Liver (tissue), 9 donors: ENCODE measurements around the gene ERGIC1. TPM values are rescaled to one million over a fixed set of nuclear protein-coding genes. Genes with fewer than 3 reads are reported as not detected.
A peak's percentile ranks its signal among the peaks of the same experiment; 100 is the strongest.

Experiments
- DNase-seq: peaks from one replicate; pipeline ENCODE4 v3.0.0-alpha.2; 2017; ENCODE audit warnings: low spot score
- H3K27ac ChIP-seq, 2 donors: one replicate each; pipeline ENCODE4 v1.7.0; 2013; ENCODE audit warnings: inconsistent platforms in 2 of 2, low read length in 2 of 2, control low read depth in 1 of 2, low read depth in 1 of 2, mild to moderate bottlenecking in 1 of 2
- H3K27me3 ChIP-seq, 4 donors: one replicate each; pipeline versions ENCODE4 v1.6.1 to v1.7.0; 2013; ENCODE audit warnings: low read length in 3 of 4, inconsistent platforms in 1 of 4, mild to moderate bottlenecking in 1 of 4, moderate library complexity in 1 of 4; ENCODE audit not compliant: control insufficient read depth in 4 of 4, insufficient read depth in 4 of 4
- H3K36me3 ChIP-seq, 4 donors: one replicate each; pipeline versions ENCODE4 v1.6.1 to v1.7.0; 2013; ENCODE audit warnings: low read length in 3 of 4, mild to moderate bottlenecking in 3 of 4, low read depth in 1 of 4, moderate library complexity in 1 of 4; ENCODE audit not compliant: control insufficient read depth in 4 of 4, insufficient read depth in 3 of 4
- H3K4me1 ChIP-seq, 4 donors: one replicate each; pipeline versions ENCODE4 v1.6.1 to v1.7.0; 2013; ENCODE audit warnings: low read length in 3 of 4, mild to moderate bottlenecking in 3 of 4, moderate library complexity in 1 of 4; ENCODE audit not compliant: control insufficient read depth in 4 of 4, insufficient read depth in 4 of 4
- H3K4me3 ChIP-seq, 3 donors: one replicate each; pipeline versions ENCODE4 v1.6.1 to v1.7.0; 2013; ENCODE audit warnings: low read length in 3 of 3, control low read depth in 1 of 3, low read depth in 1 of 3, mild to moderate bottlenecking in 1 of 3
- H3K9ac ChIP-seq, 2 donors: one replicate each; pipeline ENCODE4 v1.7.0; 2013; ENCODE audit warnings: low read length in 2 of 2, mild to moderate bottlenecking in 2 of 2, moderate library complexity in 2 of 2, control low read depth in 1 of 2, low read depth in 1 of 2
- H3K9me3 ChIP-seq, 4 donors: one replicate each; pipeline versions ENCODE4 v1.6.1 to v1.7.0; 2013; ENCODE audit warnings: low read length in 3 of 4; ENCODE audit not compliant: control insufficient read depth in 4 of 4
- EGR1 ChIP-seq, 2 donors: IDR thresholded peaks; 2 replicates each; pipeline ENCODE4 v1.6.1; 2016 to 2018; ENCODE audit warnings: antibody characterized with exemption in 2 of 2, low read depth in 2 of 2
- FOXA1 ChIP-seq: IDR thresholded peaks from 2 replicates; pipeline ENCODE4 v1.6.1; 2016; ENCODE audit warnings: antibody characterized with exemption
- FOXA2 ChIP-seq: IDR thresholded peaks from 2 replicates; pipeline ENCODE4 v1.6.1; 2016; ENCODE audit warnings: antibody characterized with exemption
- GABPA ChIP-seq, 2 donors: IDR thresholded peaks in 1 of 2; conservative IDR thresholded peaks in 1 of 2; 2 replicates each; pipeline ENCODE4 v1.6.1; 2016; ENCODE audit warnings: antibody characterized with exemption in 2 of 2, mild to moderate bottlenecking in 1 of 2, moderate library complexity in 1 of 2
- HNF4A ChIP-seq, 2 donors: conservative IDR thresholded peaks; 2 replicates each; pipeline ENCODE4 v1.6.1; 2016; ENCODE audit warnings: antibody characterized with exemption in 2 of 2, mild to moderate bottlenecking in 2 of 2
- HNF4G ChIP-seq: IDR thresholded peaks from 2 replicates; pipeline ENCODE4 v1.6.1; 2016; ENCODE audit warnings: antibody characterized with exemption
- JUND ChIP-seq, 2 donors: IDR thresholded peaks; 2 replicates each; pipeline ENCODE4 v1.6.1; 2016; ENCODE audit warnings: antibody characterized with exemption in 2 of 2
- NR2F2 ChIP-seq: IDR thresholded peaks from 2 replicates; pipeline ENCODE4 v1.6.1; 2016; ENCODE audit warnings: antibody characterized with exemption
- RAD21 ChIP-seq, 2 donors: IDR thresholded peaks; 2 replicates each; pipeline ENCODE4 v1.6.1; 2016; ENCODE audit warnings: antibody characterized with exemption in 2 of 2, mild to moderate bottlenecking in 2 of 2
- RXRA ChIP-seq, 2 donors: IDR thresholded peaks; 2 replicates each; pipeline ENCODE4 v1.6.1; 2017 to 2018; ENCODE audit warnings: antibody characterized with exemption in 2 of 2, mild to moderate bottlenecking in 1 of 2
- SP1 ChIP-seq: IDR thresholded peaks from 2 replicates; pipeline ENCODE4 v1.6.1; 2018; ENCODE audit warnings: antibody characterized with exemption, mild to moderate bottlenecking
- TAF1 ChIP-seq: conservative IDR thresholded peaks from 2 replicates; pipeline ENCODE4 v1.6.1; 2016; ENCODE audit warnings: antibody characterized with exemption, mild to moderate bottlenecking
- YY1 ChIP-seq: IDR thresholded peaks from 2 replicates; pipeline ENCODE4 v1.6.1; 2016; ENCODE audit warnings: antibody characterized with exemption, mild to moderate bottlenecking
- WGBS: extraction: QIAGEN DNeasy Blood & Tissue Kit; methylation state at CpG from one replicate; pipeline ENCODE4 v1.1.7; 2013; 5-methylcytosine and 5-hydroxymethylcytosine counted together
- polyA plus RNA-seq, 2 donors: library from polyadenylated mRNA; stranded (reverse) in 1 of 2; unstranded in 1 of 2; fragments of 200-250 nt in 1 of 2; fragments of >200 nt in 1 of 2; fragmentation: Nextera tagmentation in 1 of 2; extraction: Ambion mirVana in 1 of 2; gene quantifications; one replicate each; pipeline versions ENCODE4 v1.2.1 to v1.2.3, GENCODE V29; 2013 to 2015
- total RNA-seq, 2 donors: library from RNA; depleted of rRNA; stranded (reverse); fragments of >200 nt; gene quantifications; one replicate each; pipeline ENCODE4 v1.2.3, GENCODE V29; 2014
- TF ChIP-seq, protein P1 (sequence below): fragments of 150-350 bp; IDR thresholded peaks from 2 replicates; pipeline ENCODE4 v1.5.1; 2017; ENCODE audit warnings: improper control_type of control experiment, low read depth, low read length; ENCODE audit not compliant: missing input control
- TF ChIP-seq, protein P2 (sequence below): IDR thresholded peaks from 2 replicates; pipeline ENCODE4 v1.6.1; 2016; ENCODE audit warnings: antibody characterized with exemption
- TF ChIP-seq, protein P3 (sequence below): IDR thresholded peaks from 2 replicates; pipeline ENCODE4 v1.6.1; 2016; ENCODE audit warnings: antibody characterized with exemption
- TF ChIP-seq, protein P4 (sequence below): IDR thresholded peaks from 2 replicates; pipeline ENCODE4 v1.6.1; 2016; ENCODE audit warnings: antibody characterized with exemption
- TF ChIP-seq, protein P5 (sequence below): IDR thresholded peaks from 2 replicates; pipeline ENCODE4 v1.6.1; 2016; ENCODE audit warnings: antibody characterized with exemption, mild to moderate bottlenecking
- donor health status: healthy.
- donor health status: healthy.
- donor health status: healthy.
- donor health status: healthy.
- donor health status: healthy.

Gene ERGIC1
- total and polyA plus RNA-seq, 4 donors, result 45.4 to 155 (median 101) TPM

- TF ChIP-seq, protein P1, sequence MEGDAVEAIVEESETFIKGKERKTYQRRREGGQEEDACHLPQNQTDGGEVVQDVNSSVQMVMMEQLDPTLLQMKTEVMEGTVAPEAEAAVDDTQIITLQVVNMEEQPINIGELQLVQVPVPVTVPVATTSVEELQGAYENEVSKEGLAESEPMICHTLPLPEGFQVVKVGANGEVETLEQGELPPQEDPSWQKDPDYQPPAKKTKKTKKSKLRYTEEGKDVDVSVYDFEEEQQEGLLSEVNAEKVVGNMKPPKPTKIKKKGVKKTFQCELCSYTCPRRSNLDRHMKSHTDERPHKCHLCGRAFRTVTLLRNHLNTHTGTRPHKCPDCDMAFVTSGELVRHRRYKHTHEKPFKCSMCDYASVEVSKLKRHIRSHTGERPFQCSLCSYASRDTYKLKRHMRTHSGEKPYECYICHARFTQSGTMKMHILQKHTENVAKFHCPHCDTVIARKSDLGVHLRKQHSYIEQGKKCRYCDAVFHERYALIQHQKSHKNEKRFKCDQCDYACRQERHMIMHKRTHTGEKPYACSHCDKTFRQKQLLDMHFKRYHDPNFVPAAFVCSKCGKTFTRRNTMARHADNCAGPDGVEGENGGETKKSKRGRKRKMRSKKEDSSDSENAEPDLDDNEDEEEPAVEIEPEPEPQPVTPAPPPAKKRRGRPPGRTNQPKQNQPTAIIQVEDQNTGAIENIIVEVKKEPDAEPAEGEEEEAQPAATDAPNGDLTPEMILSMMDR, result no peak
- TF ChIP-seq FOXA2, result no peak
- no peak for TF ChIP-seq RAD21 (IDR thresholded peaks at IDR 0.05)
- no peak for TF ChIP-seq YY1
- TF ChIP-seq SP1, result no peak
- TF ChIP-seq NR2F2, result no peak
- TF ChIP-seq, protein P2, sequence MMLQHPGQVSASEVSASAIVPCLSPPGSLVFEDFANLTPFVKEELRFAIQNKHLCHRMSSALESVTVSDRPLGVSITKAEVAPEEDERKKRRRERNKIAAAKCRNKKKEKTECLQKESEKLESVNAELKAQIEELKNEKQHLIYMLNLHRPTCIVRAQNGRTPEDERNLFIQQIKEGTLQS, result no peak
Measured at GRCh38 chr5:172874647-172875504, 40.8 kb downstream of the ERGIC1 start (continued).

GRCh38 chr5:172875505-172876279 lies 41.6 kb downstream of the ERGIC1 start:
- Histone ChIP-seq H3K4me1 (peaks cover 9 to 17% (median 14%) of the 10 kb centered on the region in 4 donors), H3K36me3 (no peaks in the 10 kb centered on the region), H3K27ac (peak overlapping the region in 1 of 2 donors; percentile 13), H3K9ac (no peak overlapping the region), H3K4me3 (no peak overlapping the region), H3K9me3 (no peaks in the 10 kb centered on the region), H3K27me3 (no peaks in the 10 kb centered on the region)
- no peak for DNase-seq
- 78% methylated on average over 7 of the region's 7 CpGs for WGBS
- TF ChIP-seq, protein P3, sequence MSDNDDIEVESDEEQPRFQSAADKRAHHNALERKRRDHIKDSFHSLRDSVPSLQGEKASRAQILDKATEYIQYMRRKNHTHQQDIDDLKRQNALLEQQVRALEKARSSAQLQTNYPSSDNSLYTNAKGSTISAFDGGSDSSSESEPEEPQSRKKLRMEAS, result no peak
- TF ChIP-seq HNF4G, result no peak
- TF ChIP-seq, protein P4, sequence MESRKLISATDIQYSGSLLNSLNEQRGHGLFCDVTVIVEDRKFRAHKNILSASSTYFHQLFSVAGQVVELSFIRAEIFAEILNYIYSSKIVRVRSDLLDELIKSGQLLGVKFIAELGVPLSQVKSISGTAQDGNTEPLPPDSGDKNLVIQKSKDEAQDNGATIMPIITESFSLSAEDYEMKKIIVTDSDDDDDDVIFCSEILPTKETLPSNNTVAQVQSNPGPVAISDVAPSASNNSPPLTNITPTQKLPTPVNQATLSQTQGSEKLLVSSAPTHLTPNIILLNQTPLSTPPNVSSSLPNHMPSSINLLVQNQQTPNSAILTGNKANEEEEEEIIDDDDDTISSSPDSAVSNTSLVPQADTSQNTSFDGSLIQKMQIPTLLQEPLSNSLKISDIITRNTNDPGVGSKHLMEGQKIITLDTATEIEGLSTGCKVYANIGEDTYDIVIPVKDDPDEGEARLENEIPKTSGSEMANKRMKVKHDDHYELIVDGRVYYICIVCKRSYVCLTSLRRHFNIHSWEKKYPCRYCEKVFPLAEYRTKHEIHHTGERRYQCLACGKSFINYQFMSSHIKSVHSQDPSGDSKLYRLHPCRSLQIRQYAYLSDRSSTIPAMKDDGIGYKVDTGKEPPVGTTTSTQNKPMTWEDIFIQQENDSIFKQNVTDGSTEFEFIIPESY, result no peak
- TF ChIP-seq FOXA2, result no peak
- no peak for TF ChIP-seq TAF1
- TF ChIP-seq, protein P1, result no peak
- TF ChIP-seq HNF4A (conservative IDR thresholded peaks at IDR 0.05), result no peak
- TF ChIP-seq, protein P2, result no peak
- no peak for TF ChIP-seq EGR1 (IDR thresholded peaks at IDR 0.05; ENCODE audit: low read depth in 2 of 2)
- no peak for TF ChIP-seq GABPA (IDR thresholded peaks at IDR 0.05 in 1 of 2, conservative IDR thresholded peaks at IDR 0.05 in 1 of 2)
- no peak for TF ChIP-seq RXRA (IDR thresholded peaks at IDR 0.05)
- no peak for TF ChIP-seq JUND (IDR thresholded peaks at IDR 0.05)
- no peak for TF ChIP-seq FOXA1
- no peak for TF ChIP-seq SP1
- TF ChIP-seq YY1, result no peak
- no peak for TF ChIP-seq NR2F2
- TF ChIP-seq, protein P5, sequence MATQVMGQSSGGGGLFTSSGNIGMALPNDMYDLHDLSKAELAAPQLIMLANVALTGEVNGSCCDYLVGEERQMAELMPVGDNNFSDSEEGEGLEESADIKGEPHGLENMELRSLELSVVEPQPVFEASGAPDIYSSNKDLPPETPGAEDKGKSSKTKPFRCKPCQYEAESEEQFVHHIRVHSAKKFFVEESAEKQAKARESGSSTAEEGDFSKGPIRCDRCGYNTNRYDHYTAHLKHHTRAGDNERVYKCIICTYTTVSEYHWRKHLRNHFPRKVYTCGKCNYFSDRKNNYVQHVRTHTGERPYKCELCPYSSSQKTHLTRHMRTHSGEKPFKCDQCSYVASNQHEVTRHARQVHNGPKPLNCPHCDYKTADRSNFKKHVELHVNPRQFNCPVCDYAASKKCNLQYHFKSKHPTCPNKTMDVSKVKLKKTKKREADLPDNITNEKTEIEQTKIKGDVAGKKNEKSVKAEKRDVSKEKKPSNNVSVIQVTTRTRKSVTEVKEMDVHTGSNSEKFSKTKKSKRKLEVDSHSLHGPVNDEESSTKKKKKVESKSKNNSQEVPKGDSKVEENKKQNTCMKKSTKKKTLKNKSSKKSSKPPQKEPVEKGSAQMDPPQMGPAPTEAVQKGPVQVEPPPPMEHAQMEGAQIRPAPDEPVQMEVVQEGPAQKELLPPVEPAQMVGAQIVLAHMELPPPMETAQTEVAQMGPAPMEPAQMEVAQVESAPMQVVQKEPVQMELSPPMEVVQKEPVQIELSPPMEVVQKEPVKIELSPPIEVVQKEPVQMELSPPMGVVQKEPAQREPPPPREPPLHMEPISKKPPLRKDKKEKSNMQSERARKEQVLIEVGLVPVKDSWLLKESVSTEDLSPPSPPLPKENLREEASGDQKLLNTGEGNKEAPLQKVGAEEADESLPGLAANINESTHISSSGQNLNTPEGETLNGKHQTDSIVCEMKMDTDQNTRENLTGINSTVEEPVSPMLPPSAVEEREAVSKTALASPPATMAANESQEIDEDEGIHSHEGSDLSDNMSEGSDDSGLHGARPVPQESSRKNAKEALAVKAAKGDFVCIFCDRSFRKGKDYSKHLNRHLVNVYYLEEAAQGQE, result no peak
- TF ChIP-seq RAD21 (IDR thresholded peaks at IDR 0.05), result no peak
